Panc1 (cell line): ENCODE data around the gene TMEM163. TPM values are rescaled to one million over a fixed set of nuclear protein-coding genes. Genes with fewer than 3 reads are reported as not detected.

Source experiments
- ATAC-seq: fragments of 200-7000 bp; cut with Tn5 transposase; 2 replicates; pipeline ENCODE4 v1.9.1; 2020; ENCODE audit warnings: mild to moderate bottlenecking, moderate library complexity
- BruUV-seq: library from RNA; stranded (reverse); fragments of 400-500 nt; replicated peaks from 2 replicates; lab custom pipeline; 2021; lab: Mats Ljungman, UMichigan
- CTCF ChIA-PET: fragments of 300-600 bp; sonication (Branson Sonifier 250); formaldehyde crosslinking; loops from one replicate; lab custom pipeline; 2022; ENCODE audit warnings: antibody characterized with exemption; lab: Charles Lee
- POLR2A ChIA-PET: fragments of 300-600 bp; sonication (Branson Sonifier 250); formaldehyde crosslinking; loops from one replicate; lab custom pipeline; 2022; ENCODE audit warnings: antibody characterized with exemption; lab: Charles Lee
- DNase-seq: peaks from one replicate; pipeline ENCODE4 v3.0.0-alpha.2; 2010; ENCODE audit warnings: low read depth, low spot score
- H3K27ac ChIP-seq: 2 replicates; pipeline ENCODE4 v1.5.1; 2011; ENCODE audit warnings: mild to moderate bottlenecking, low read length, inconsistent platforms
- H3K27me3 ChIP-seq: fragments of 200-500 bp; sonication (Bioruptor generic); 2 replicates; pipeline ENCODE4 v1.6.0; 2014; ENCODE audit warnings: low read length, inconsistent platforms; ENCODE audit not compliant: control insufficient read depth, insufficient read depth
- H3K36me3 ChIP-seq: fragments of 200-500 bp; sonication (Bioruptor generic); 2 replicates; pipeline ENCODE4 v1.5.1; 2014; ENCODE audit warnings: inconsistent platforms, mild to moderate bottlenecking, low read length, moderate library complexity; ENCODE audit not compliant: control insufficient read depth, insufficient read depth
- H3K4me1 ChIP-seq: 2 replicates; pipeline ENCODE4 v1.5.1; 2011; ENCODE audit warnings: inconsistent platforms, mild to moderate bottlenecking, low read length, moderate library complexity; ENCODE audit not compliant: control insufficient read depth, insufficient read depth
- H3K4me3 ChIP-seq, 2 experiments: 2 replicates each; pipeline ENCODE4 v1.5.1; 2011 to 2012; ENCODE audit warnings: low read depth in 2 of 2, low read length in 2 of 2, mild to moderate bottlenecking in 2 of 2, inconsistent platforms in 1 of 2, moderate library complexity in 1 of 2
- H3K9me3 ChIP-seq: fragments of 200-500 bp; sonication (Bioruptor generic); 2 replicates; pipeline ENCODE4 v1.5.1; 2014; ENCODE audit warnings: low read depth, mild to moderate bottlenecking, inconsistent platforms, low read length, moderate library complexity; ENCODE audit not compliant: control insufficient read depth, insufficient read depth
- CTCF ChIP-seq: fragments of 450-650 bp; IDR thresholded peaks from 2 replicates; pipeline ENCODE4 v1.5.1; 2017; ENCODE audit warnings: mild to moderate bottlenecking
- POLR2AphosphoS5 ChIP-seq: IDR thresholded peaks from 2 replicates; pipeline ENCODE4 v1.6.1; 2012; ENCODE audit warnings: mild to moderate bottlenecking, low read depth, low read length, moderate library complexity
- REST ChIP-seq, 2 experiments: IDR thresholded peaks; 2 replicates each; pipeline ENCODE4 v1.6.1; 2011 to 2012; ENCODE audit warnings: low read depth in 2 of 2, control low read depth in 1 of 2, low read length in 1 of 2, mild to moderate bottlenecking in 1 of 2, moderate library complexity in 1 of 2; ENCODE audit not compliant: insufficient read depth in 1 of 2
- SIN3A ChIP-seq: IDR thresholded peaks from 2 replicates; pipeline ENCODE4 v1.6.1; 2012; ENCODE audit warnings: low read depth, mild to moderate bottlenecking, low read length, moderate library complexity, borderline replicate concordance; ENCODE audit not compliant: insufficient read depth
- TCF7L2 ChIP-seq: IDR thresholded peaks from 2 replicates; pipeline ENCODE4 v1.6.1; 2011; ENCODE audit warnings: mild to moderate bottlenecking, low read depth, low read length, inconsistent platforms
- in situ Hi-C: cut with HindIII; loops from 2 replicates; pipeline ENCODE4 v1.10.0; 2016; ENCODE audit warnings: low sequenced_read_pairs, low pct_unique_long_range_greater_than_20kb
- intact Hi-C: fragments of 100-400 bp; cut with micrococcal nuclease; formaldehyde crosslinking; loops from one replicate; pipeline ENCODE4 v1.10.0; 2022; ENCODE audit not compliant: unreplicated experiment
- total RNA-seq: library from RNA; stranded (reverse); gene quantifications from one replicate; pipeline ENCODE4 v1.2.1, GENCODE V29; 2021; ENCODE audit not compliant: unreplicated experiment

The TMEM163 gene
- total RNA-seq, 1 experiment from 2014 or later, result not detected

- TF ChIP-seq TCF7L2, result no peak
- TF ChIP-seq REST (IDR thresholded peaks at IDR 0.05; ENCODE audit: insufficient read depth in 1 of 2, low read depth in 2 of 2, low read length in 1 of 2), result no peak
- no peak for ATAC-seq
These were observed 40.7 kb downstream of the TMEM163 start for GRCh38 chr2:134677856-134678756.

GRCh38 chr2:134676960-134677359, 41.8 kb downstream of the TMEM163 start:
- H3K9me3 ChIP-seq, result no peaks in the 10 kb centered on the region
- ChIA-PET CTCF (no interaction called here), POLR2A (no interaction called here)
- H3K4me3 ChIP-seq, result no peak overlapping the region
- DNase-seq, result no peak
- in situ Hi-C loops (no loop called here), intact Hi-C loops (no loop called here)
- H3K27me3 ChIP-seq, result peaks cover 9% of the 10 kb centered on the region
- no TSS peak for BruUV-seq
- H3K27ac ChIP-seq, result no peak overlapping the region
- no peak for TF ChIP-seq CTCF
- H3K4me1 ChIP-seq, result no peaks in the 10 kb centered on the region
- no peak for ATAC-seq
- no peaks in the 10 kb centered on the region for H3K36me3 ChIP-seq

More at GRCh38 chr2:134677856-134678756, 40.7 kb downstream of the TMEM163 start:
- in situ Hi-C loops (no loop called here), intact Hi-C loops (no loop called here)
- DNase-seq, result no peak
- peaks cover 9% of the 10 kb centered on the region for H3K27me3 ChIP-seq
- BruUV-seq, result no TSS peak
- ChIA-PET CTCF (no interaction called here), POLR2A (no interaction called here)
- H3K36me3 ChIP-seq, result no peaks in the 10 kb centered on the region
- H3K4me3 ChIP-seq, result no peak overlapping the region
- no peak overlapping the region for H3K27ac ChIP-seq
- no peaks in the 10 kb centered on the region for H3K4me1 ChIP-seq
- no peaks in the 10 kb centered on the region for H3K9me3 ChIP-seq

- DNase-seq (no peak), ATAC-seq (no peak)
- BruUV-seq, result no TSS peak
- Histone ChIP-seq H3K27me3 (peaks cover 5% of the 10 kb centered on the region), H3K4me3 (no peak overlapping the region), H3K9me3 (no peaks in the 10 kb centered on the region), H3K36me3 (no peaks in the 10 kb centered on the region), H3K27ac (no peak overlapping the region), H3K4me1 (no peaks in the 10 kb centered on the region)
- POLR2A ChIA-PET, result no interaction called here
- intact Hi-C loops, result no loop called here
- in situ Hi-C loops, result no loop called here
- CTCF ChIA-PET, result no interaction called here
- TF ChIP-seq REST (IDR thresholded peaks at IDR 0.05; ENCODE audit: insufficient read depth in 1 of 2, low read depth in 2 of 2, low read length in 1 of 2) (no peak), POLR2AphosphoS5 (no peak), CTCF (no peak), SIN3A (no peak), TCF7L2 (no peak)
These were observed 43.5 kb downstream of the TMEM163 start for GRCh38 chr2:134675314-134675713.
